Activated CD8-positive, alpha-beta memory T cell treated with anti-CD3 and anti-CD28 coated beads, Interleukin-2, amount 50 U/mL, for 48 hours (primary cell): ENCODE results near the gene MECP2.
A peak's percentile ranks its signal among the peaks of the same experiment; 100 is the strongest.

Source experiments
- DNase-seq: peaks from one replicate; pipeline ENCODE4 v3.0.0-alpha.2; 2020

MECP2 gene

DNA sequence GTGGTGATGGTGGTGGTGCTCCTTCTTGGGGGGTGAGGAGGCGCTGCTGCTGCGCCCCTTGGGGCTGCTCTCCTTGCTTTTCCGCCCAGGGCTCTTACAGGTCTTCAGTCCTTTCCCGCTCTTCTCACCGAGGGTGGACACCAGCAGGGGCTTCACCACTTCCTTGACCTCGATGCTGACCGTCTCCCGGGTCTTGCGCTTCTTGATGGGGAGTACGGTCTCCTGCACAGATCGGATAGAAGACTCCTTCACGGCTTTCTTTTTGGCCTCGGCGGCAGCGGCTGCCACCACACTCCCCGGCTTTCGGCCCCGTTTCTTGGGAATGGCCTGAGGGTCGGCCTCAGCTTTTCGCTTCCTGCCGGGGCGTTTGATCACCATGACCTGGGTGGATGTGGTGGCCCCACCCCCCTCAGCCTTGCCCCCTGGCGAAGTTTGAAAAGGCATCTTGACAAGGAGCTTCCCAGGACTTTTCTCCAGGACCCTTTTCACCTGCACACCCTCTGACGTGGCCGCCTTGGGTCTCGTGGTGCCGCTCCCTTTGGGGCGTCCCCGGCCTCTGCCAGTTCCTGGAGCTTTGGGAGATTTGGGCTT, 66.7 kb downstream of the MECP2 start:
- DNase-seq: no peak

DNA sequence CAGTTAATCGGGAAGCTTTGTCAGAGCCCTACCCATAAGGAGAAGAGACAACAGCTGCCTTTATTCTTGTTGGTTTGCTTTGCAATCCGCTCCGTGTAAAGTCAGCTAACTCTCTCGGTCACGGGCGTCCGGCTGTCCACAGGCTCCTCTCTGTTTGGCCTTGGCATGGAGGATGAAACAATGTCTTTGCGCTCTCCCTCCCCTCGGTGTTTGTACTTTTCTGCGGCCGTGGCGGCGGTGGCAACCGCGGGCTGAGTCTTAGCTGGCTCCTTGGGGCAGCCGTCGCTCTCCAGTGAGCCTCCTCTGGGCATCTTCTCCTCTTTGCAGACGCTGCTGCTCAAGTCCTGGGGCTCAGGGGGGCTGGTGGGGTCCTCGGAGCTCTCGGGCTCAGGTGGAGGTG, 67.3 kb downstream of the MECP2 start:
- DNase-seq: no peak

DNA sequence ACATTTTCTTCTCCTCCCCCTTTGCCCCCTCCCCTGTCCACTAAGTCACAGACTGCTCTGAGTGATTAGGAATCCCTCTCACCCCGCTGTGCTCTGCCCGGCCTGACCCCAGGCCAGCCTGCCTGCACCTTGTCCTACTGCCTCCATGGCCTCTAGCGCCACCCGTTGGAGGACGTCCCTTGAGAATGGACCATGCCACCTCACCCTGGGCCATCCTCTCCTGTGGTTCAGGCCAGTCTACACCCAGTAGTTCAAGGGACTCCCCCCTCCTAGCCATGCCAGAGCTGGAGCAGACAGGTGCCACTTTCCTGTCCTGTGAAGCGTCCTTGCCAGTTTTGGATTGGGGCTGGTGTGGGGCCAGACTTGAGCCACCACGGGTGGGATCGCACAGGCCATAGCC, 68.1 kb downstream of the MECP2 start:
- no peak for DNase-seq

DNA sequence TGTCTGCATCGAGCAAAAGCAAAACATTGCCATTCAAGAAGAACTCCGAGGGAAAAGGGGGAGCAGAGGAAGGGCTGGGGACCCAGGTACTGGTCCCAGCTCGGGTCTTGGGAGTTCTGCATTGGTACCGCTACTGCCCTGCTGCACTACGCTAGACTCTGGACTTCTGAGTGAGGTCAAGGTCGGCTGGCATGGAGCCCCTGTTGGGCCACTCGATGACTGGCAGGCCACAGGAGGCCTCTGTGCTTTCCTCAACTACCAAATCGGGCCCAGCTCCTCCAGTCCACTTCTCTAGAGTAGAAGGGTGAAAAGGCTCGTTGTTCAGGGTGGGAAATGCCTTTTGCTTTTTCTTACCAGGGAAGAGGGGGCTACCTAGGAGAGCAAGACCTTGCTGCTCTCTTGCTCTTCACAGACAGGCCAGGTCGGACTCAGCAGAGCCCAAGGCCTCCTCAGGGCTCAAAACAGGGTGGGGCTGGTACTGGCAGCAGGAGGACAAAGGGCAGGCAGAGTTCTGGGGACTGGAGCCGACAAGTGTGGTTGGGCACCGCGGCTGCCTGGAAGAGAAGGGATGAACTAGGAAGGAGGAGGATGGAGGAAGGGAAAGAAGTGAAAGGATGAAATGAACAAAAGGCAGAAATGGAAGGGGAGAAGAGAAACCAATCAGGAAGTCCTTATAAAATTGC, 68.9 kb downstream of the MECP2 start:
- no peak for DNase-seq

DNA sequence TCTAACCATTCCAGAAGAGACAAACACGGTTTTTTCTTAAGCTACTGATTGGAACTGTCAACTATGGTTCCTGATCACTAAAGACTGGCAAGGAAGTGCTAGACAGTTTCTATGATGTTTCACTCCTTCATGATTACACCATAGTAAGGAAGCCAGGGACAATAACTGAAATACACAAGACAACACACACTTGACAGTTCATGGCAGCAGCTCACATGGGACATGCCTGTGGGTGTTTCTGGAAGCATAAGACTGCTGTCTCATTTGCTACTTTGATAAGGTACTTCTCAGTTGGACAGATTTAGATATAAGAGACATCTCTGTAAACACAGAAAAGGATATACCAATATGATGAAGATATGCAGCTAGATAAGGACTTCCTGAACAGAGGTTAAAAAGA, 69.5 kb downstream of the MECP2 start:
- no peak for DNase-seq

DNA sequence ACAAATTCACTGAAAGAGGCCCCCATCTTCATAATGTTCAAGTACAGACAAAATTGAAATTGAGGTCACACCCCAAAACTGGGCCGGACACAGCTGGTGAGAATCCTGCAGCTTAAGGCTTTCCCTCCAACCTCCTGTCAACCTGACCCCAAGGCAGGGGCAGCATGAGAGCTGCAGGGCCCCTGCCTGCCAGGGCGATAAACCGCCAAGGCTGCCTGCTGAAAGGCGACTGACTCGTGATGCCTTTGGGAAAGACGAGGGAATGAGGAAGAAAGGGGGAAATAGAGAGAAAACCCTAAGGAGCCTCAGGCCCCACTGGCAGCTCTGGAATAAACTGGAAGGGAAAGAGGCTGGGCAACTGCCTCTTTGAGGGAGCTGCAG, 70.5 kb downstream of the MECP2 start:
- no peak for DNase-seq

DNA sequence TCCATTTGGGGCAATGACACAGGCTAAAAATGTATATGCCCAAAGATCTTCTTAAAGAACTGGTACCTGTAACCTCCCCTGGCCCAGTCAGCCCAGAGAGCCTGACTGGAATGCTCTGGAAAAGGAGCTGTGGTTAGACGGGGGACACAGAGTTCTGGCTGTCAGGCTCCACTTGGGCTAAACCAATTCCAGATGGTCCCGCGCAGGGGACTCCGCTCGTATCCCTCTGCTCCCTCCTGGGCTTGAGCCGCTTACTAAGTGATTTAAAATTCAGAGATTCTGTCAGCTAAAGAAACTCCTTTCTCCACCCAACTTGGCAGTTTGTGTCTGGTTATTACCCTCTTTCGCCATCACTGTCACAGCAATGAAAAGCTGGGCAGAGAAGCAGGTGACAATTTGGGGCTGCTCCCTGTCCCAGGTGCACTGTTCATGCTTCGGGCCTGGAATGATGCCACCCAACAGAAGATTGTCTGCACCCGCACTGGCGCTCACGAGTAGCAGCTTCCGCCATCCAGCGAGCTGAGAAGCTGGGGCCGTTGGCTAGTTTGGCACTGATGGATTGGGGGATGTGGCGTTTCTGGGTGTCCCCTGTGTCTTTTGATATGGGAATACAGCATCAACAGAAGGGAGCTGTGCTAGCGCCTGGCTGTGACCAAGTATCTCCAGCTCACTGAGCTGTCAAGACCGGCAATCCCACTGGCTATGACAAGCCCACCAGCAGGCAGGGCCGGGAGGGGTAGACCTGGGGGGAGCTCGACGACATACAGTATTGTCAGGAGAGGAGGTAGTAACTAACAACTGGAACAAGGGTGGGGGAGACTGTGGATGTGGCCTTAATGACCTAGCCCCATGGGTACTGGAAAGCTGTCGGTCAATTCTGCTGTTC, 71.1 kb downstream of the MECP2 start:
- no peak for DNase-seq

DNA sequence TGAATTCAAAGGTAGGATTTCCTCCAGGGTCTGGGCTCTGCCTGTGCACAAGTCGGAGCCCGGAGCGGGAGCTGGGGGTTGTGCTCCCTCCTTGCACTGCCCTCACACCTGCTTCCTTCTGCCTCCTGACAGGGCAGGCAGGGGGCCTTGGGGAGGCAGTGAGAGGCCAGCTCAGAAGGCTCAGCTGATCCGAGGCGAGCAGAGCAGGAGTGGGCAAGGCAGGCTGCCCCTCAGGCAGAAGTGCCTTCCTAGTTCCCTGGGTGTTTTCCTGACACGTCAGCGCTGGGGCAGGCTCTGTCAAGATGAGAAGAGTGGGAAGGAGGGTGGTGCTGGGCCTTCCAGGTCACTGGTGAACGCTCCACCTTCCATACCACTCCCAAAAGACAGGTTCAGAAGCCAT, 72.3 kb downstream of the MECP2 start:
- DNase-seq: no peak

DNA sequence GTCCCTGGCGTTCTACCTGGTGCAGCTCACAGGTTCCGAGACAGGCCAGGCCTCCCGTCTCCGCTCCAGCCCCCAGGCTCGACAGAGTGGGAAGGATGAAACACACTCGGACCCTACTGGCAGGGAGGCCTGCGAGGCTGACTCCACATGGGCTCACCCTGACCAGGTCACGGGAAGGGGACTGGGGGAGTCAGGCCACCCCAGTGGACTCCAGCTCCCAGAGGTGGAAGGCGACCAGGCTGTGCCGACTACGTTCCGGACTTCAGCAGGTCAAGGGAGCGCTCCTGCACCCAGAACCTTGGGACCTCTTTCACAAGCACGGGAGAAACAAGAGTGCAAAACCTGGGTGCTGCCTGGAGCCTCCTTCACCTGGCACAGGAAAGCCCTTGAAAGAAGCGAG, 73.2 kb downstream of the MECP2 start:
- DNase-seq: no peak

DNA sequence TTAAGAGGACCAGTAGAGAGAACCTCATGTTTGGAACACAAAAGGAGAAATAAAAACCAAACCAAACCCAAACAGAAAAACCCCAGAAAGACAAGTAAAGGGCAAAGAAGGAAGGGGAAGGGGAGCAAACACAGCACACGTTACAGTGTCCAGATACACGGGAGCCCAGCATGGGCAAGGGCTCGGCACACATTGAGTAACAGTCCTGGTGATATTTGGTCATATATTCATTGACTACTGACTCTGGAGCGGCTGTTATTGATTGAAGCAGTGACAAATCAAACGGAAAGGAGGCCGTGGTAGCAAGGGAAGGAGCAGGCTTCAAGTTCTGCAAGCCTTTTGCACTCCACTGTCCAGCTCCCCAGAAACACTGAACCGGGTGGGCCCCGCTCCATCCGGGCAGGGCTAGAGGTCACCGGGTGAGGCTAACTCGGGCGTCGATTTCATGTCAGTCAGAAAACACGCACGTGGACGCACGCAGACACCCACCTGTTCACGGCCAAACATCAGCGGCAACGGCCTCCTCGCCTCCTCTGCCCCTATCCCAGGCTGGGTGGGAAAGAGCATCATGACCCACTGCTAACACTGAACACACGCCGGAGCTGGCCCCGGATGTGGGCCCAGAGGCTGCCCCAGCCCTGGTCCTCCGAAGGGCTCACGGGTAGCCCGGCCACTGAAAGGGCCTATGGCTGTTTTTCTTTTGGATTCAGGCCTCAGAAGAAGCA, 74.1 kb downstream of the MECP2 start:
- no peak for DNase-seq

DNA sequence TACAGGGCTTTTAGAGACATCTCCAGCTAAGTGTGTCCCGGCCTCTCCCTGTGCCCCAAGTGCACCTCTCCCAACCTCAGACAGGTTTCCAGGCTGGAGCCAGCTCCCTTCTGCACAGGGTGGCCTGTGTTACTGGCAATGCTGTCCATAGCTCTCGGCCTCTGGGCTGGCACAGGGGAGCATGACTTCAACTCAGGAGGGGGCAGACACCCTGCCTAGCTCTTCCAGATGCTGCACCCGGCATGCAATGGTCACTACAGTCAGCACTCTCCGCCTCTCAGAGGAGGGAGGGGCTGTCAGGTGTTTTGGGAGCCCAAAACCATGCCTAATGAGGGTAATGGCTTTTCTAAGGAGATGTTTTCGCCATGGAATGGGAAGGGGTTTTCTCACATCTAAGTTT, 75.4 kb downstream of the MECP2 start:
- DNase-seq: no peak

DNA sequence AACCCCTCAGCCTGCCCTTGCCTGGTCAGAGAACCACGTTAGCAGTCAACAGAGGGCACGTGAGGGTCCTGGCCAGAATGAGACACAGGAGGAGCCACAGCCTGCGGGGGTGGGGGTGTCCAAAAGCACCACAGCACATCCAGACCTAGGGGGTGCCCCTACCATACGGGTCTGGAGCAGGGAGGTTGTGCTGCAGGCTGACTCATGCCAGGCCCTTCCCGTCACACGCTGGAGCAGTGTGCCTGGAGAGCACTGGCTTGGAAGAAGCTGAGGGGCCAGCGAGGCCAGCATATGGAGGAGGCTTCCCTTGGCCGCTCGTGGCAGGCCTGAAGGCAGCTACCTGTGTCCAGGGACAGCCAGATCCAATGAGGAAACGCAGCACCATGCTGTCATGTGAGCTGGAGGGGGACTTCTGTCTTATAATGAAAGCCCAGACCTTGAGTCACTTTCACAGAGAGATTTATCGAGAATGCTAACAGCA, 76.3 kb downstream of the MECP2 start:
- peak; percentile 63 for DNase-seq

DNA sequence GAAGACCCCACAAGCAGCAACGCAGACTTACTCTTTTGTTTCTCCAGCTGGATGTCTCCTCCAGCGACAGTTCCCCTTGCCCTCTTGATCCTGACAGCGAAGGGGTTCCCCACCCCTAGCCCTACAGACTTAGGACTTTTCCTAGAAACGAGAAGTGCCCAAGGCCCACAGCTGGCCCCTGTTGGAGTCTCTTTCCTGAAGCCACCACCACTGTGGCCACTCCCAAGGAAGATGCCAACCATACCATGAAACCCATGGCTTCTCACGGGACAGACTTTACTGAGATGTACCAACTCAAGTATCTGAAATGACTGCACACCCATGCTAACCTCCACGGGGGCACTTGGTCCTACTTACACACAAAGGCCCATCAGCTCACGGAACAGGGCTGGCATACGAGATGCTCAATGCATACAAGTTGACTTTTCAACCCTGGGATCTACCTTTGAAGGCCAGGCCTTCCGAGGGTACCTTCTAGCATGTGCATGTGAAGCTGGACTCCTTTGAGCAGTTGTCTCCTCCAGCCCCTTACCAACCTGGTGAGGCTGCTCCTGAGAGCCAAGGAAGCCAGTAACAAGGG, 76.9 kb downstream of the MECP2 start:
- no peak for DNase-seq

DNA sequence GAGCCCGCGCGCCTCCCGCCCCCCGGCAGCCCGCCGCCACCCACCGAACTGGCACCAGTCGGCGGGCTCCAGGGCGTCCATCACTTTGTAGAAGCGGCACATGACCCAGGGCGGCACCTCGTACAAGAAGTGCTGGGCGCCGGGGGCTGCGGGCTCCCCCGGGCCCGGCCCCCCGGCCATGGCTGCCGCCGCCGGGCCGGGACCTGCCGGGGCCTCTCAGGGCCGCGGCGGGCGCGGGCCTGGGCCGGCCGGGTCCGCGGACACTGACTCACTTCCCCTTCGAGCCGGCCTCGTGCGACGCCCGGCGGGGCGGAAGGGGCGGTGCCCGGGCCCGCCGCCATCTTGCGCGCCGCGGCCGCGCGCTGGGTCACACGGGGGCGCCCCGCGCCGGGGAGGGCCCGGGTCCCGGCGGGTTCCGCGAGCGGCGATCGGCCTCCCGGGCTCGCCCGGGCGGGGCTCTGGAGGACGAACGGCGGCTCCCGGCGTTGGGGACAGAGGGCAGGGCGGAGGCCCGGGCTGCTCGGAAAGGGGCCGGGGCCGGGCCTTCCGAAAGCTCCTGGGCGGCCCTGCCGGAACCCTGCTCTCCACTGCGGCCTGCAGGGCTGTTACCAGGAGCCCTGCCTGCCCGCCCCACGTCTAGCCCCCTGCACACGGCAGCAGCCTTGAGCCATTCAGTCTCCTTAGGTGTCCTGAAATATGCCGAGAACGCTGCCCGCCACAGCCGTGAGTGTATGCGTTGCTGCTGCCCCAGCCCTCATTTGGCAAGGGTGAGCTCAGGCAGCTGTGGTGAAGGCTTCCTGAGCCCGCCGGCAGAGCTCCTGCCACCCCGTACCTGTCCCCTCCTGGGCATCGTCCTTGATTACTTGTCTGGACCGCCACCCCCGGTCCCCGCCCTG, 77.6 kb downstream of the MECP2 start, which contains the start of gene IRAK1:
Gene IRAK1, minus strand, starts transcription at position 270 of the 896 bp plus-strand sequence. Its CDS starts 90 bp downstream, at position 180.
- DNase-seq: peak; percentile 74

DNA sequence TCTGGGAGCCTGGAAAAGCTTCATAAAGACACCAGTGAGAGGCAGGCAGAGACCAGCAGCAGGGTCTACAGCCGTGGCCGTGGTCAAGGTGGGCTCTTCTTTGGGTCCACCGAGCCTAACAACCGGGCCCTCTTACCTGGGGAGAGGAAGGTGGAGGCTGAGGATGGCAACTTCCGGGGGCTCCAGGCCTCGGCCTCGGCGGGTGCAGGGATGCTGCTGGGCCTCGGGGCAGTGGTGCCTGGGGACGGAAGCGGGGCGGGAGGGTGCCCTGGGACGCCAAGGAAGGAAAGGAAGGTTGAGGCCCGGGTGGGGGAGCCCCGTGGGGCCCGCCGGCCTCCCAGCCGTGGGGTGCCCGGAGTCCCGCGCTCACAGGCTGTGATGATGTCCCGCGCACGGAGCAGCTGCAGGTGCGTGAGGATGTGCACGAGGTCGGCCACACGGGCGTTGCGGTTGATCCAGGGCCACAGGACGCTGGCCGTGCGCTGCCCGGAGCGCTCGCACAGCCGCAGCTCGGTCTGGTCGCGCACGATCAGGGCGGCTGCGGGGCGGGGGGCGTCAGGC, 78.4 kb downstream of the MECP2 start:
- peak; percentile 62 for DNase-seq

DNA sequence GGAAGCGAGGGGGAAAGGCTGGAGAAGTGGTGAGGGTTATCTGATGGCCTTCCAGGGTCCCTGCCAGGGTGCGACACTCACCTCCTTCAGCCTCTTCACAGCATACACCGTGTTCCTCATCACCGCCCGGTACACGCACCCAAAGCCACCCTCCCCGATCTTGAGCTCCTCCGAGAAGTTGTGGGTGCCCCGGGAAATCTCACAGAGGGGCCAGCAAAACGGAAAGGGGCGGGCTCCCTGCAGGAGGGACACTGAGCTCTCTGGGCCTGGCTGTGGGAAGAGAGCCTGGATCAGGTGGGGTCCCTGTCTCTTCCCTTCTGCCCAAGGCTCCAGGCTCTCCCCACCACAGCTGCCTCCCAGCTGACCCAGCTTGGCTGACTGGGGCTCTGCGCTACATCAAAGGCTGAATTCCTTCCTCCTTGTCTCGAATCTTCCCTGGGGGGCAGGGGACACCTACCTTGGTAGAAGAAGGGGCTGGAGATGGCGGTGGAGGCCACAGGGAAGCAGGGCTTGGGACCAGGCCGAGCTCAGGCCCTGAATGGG, 78.9 kb downstream of the MECP2 start:
- no peak for DNase-seq

DNA sequence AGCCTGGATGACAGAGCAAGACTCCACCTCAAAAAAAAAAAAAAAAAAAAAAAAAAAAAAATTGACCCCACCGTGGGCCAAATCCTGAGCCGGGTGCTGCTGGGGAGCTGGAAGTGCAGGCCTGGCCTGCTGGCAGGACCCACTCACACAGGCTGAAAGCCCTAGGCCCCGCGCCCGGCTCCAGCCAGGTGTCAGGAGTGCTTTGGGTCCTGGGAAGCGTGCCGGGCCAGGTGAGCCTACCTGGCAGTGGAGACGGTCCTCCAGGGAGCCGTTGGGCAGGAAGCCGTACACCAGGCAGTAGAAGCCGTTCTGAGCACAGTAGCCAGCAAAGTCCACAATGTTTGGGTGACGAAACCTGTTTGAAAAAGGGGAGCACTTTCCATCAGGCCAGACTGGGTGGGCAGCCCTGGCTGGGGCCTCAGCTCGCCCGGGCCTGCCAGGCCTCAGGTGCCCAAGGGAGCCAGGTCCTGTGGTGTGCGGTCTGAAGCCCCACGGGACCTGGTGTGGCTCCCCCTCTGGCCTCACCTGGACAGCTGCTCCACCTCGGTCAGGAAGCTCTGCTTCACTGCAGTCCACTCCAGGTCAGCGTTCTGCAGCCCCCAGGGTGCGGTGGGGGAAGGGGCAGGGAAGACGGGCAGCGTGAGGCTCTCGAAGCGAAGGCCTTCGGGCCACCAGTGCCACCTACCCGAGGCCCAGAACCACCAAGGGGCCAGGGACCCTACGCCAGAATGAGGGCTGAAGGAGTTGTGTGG, 79.6 kb downstream of the MECP2 start:
- no peak for DNase-seq

DNA sequence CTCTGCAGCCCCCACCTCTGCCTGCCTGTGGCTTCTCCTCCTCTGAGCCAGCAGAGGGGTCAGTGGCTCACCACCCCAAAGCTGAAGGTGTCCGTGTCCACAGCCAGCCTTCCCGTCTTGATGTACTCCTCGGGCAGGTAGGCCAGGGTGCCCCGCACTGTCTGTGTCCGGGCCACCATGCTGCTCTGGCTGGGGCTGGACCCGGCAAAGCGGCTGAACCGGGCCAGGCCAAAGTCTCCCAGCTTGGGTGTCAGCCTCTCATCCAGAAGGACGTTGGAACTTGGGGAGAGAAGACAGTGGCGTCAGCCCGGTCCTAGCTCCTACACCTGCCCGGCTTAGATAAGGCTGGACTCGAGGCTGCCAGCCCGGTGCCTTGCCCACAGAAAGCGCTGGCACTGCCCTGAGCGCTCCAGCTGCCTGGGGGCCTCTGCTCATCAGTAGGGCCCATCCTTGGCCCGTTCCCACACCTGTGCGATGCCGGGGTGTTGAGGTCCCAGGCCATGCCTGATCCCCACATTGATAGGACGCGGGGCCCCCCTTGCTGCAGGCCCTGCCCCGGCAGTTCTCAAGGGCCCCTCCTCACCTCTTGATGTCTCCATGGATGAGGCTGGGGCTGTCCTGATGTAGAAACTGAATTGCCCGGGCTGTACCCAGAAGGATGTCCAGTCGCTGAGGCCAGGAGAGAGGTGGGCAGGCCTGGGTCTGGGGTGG, 81.0 kb downstream of the MECP2 start:
- DNase-seq: no peak

DNA sequence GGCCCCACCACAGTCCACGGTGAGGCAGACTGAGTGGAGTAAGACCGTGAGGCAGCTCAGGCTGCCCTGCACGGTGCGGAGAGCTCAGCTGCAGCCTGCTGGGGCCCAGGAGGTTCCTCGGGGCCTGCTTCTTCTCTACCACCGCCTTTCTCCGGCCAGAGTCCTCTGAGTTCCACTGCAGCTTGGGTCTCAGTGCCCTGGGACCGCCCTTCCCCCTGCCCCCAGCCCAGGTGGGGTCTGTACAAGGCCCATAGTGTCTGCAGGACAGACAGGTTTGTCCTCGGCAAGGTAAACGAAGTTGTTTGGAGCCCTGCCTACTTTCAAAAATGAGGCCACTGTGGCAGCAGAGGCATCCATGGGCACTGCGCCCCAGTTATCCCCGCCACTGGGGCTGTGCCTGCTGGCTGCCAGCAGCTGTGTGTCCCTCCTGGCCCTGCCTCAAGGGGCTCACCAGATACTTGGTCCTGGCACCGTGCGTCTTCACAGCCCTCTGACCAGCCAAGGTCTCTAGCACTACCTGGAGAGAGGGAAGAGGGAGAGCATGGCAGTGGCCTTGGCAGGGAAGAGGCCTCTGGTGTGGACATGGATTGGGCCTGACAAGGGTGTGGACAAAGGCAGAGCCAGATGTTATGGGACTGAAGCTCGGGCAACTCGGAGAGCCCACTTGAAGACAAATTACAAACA, 81.8 kb downstream of the MECP2 start:
- no peak for DNase-seq
